Ishikawa (cell line): ENCODE data around the gene GAK.

ENCODE experiments used
- CREB1 ChIP-seq: IDR thresholded peaks from 2 replicates; pipeline ENCODE4 v1.6.1; 2012; ENCODE audit warnings: low read depth
- TEAD4 ChIP-seq: IDR thresholded peaks from 2 replicates; pipeline ENCODE4 v1.6.1; 2012
- USF1 ChIP-seq: IDR thresholded peaks from 2 replicates; pipeline ENCODE4 v1.6.1; 2012
- YY1 ChIP-seq: IDR thresholded peaks from 2 replicates; pipeline ENCODE4 v1.6.1; 2012; ENCODE audit warnings: low read depth

GRCh38 chr4:835148-836002, 96.7 kb downstream of the GAK start:
- TF ChIP-seq YY1 (no peak), USF1 (no peak), TEAD4 (no peak), CREB1 (no peak)
